ENCODE measurements around the gene CEP85L.

Gene CEP85L

DNA sequence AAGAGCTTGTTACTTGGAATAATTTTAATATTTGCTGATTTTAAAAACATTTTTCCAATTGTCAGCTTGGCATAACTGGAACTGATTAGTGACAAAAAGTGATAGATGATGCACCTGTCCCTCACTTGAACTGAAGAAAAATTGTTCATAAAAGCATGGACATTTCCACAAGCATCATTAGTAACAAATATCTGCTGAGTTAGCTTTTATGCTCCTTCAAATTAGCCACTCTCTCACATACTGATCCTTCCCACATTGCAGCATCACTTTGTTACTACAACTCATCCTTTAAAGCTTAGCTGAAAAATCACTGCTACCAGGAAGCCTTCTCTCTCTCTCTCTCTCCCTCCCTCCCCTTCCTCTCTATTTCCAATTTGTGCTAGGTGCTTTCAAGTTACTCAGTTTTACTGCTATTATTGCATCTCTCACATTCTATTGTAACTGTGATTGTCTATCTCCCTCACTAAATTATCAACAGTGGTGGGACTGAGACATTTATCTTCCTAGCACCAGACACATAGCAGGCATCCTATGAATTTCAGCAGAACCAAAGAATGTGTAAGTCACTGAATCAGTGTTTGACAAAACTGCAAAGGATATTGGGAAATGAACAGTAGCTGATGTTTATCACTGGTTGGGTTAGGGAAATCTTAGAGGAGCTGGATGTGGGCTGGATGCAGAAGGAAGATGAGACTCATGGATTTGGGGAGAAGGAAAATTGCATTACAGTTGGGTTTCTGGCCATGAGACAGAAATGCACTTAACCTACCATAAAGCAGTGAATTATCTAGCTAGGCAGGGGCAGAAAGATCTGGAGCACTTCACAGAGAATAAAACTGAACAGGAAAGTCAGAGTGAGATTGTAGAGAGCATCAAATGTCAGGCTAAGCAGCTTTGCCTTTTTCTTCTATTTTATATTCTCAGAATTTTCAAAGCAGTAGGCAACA lies 231.7 kb downstream of the CEP85L start:
- TF ChIP-seq, protein P1, sequence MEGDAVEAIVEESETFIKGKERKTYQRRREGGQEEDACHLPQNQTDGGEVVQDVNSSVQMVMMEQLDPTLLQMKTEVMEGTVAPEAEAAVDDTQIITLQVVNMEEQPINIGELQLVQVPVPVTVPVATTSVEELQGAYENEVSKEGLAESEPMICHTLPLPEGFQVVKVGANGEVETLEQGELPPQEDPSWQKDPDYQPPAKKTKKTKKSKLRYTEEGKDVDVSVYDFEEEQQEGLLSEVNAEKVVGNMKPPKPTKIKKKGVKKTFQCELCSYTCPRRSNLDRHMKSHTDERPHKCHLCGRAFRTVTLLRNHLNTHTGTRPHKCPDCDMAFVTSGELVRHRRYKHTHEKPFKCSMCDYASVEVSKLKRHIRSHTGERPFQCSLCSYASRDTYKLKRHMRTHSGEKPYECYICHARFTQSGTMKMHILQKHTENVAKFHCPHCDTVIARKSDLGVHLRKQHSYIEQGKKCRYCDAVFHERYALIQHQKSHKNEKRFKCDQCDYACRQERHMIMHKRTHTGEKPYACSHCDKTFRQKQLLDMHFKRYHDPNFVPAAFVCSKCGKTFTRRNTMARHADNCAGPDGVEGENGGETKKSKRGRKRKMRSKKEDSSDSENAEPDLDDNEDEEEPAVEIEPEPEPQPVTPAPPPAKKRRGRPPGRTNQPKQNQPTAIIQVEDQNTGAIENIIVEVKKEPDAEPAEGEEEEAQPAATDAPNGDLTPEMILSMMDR (IDR thresholded peaks at IDR 0.05) = no peak
- H3K9me3 ChIP-seq = no peaks in the 10 kb centered on the region
- peaks cover 0 to 10% (median 3%) of the 10 kb centered on the region in 4 donors for H3K4me1 ChIP-seq
- no peak overlapping the region for H3K4me3 ChIP-seq
- DNase-seq = no peak
- H3K27me3 ChIP-seq = no peaks in the 10 kb centered on the region
- intact Hi-C loops (cut with DNase I; ENCODE audit: low total_unique reads) = no loop called here
- no peak overlapping the region for H3K27ac ChIP-seq
- no peaks in the 10 kb centered on the region for H3K36me3 ChIP-seq
